RWPE1 (cell line): ENCODE measurements around the gene RAB3GAP2.
"Not testable (repeated sequence)": the region's sequence is repeated elsewhere in the genome, so short reads cannot be mapped to it uniquely, and the experiment has no call there.

ENCODE experiments used
- CTCF ChIA-PET: fragments of 350-600 bp; sonication (Branson Sonifier 250); formaldehyde crosslinking; extraction: SDS; loops from one replicate; lab custom pipeline; 2021; lab: Yijun Ruan, JAX
- POLR2A ChIA-PET: fragments of 400-600 bp; formaldehyde crosslinking; extraction: SDS; loops from one replicate; lab custom pipeline; 2020; ENCODE audit warnings: antibody characterized with exemption; ENCODE audit not compliant: low non-redundant PET; lab: Yijun Ruan, JAX
- DNase-seq: peaks from one replicate; pipeline ENCODE4 v3.0.0; 2012; ENCODE audit warnings: low spot score
- H3K27ac ChIP-seq: fragments of 450-650 bp; 2 replicates; pipeline ENCODE4 v1.5.1; 2017
- CTCF ChIP-seq: fragments of 450-650 bp; conservative IDR thresholded peaks from 2 replicates; pipeline ENCODE4 v1.5.1; 2017; ENCODE audit warnings: low read depth, mild to moderate bottlenecking

The RAB3GAP2 gene

GRCh38 chr1:220255204-220255603 lies 17.0 kb downstream of the RAB3GAP2 start:
- no peak for TF ChIP-seq CTCF
- ChIA-PET CTCF (no interaction called here), POLR2A (no interaction called here)
- H3K27ac ChIP-seq: no peak overlapping the region
- no peak for DNase-seq

GRCh38 chr1:220253290-220253689 lies 19.0 kb downstream of the RAB3GAP2 start:
- DNase-seq, H3K27ac ChIP-seq, CTCF ChIA-PET, POLR2A ChIA-PET: not testable (repeated sequence)

GRCh38 chr1:220251272-220251671 lies 21.0 kb downstream of the RAB3GAP2 start:
- no peak overlapping the region for H3K27ac ChIP-seq
- ChIA-PET POLR2A (no interaction called here), CTCF (interaction anchor here (0.5 to 0.6 kb wide), 2 partner anchors 21 to 216 kb away, joined by 3 read pairs; partner anchors contain the start of gene RAB3GAP2)
- no peak for DNase-seq
- TF ChIP-seq CTCF: no peak

- POLR2A ChIA-PET: no interaction called here
- CTCF ChIA-PET: interaction anchor here (0.6 kb wide), 2 partner anchors 9 to 21 kb away, joined by 3 read pairs; partner anchors contain the start of gene RAB3GAP2
- DNase-seq: no peak
- TF ChIP-seq CTCF: no peak
- H3K27ac ChIP-seq: no peak overlapping the region
These were observed 21.6 kb downstream of the RAB3GAP2 start for GRCh38 chr1:220250681-220251080.

GRCh38 chr1:220249522-220249921 lies 22.7 kb downstream of the RAB3GAP2 start:
- ChIA-PET POLR2A (no interaction called here), CTCF (no interaction called here)

GRCh38 chr1:220248715-220249265 lies 23.5 kb downstream of the RAB3GAP2 start:
- POLR2A ChIA-PET: interaction anchor here (0.7 kb wide), 1 partner anchor 1372 kb away, joined by 3 read pairs; no protein-coding TSS in a partner anchor
- H3K27ac ChIP-seq, CTCF ChIA-PET, DNase-seq: not testable (repeated sequence)

More at GRCh38 chr1:220249522-220249921, 22.7 kb downstream of the RAB3GAP2 start:
- no peak for TF ChIP-seq CTCF
- DNase-seq: no peak
- H3K27ac ChIP-seq: no peak overlapping the region

- POLR2A ChIA-PET, H3K27ac ChIP-seq, DNase-seq: not testable (repeated sequence)
- CTCF ChIA-PET: interaction anchor here (0.6 kb wide), 1 partner anchor 9 kb away, joined by 3 read pairs; no protein-coding TSS in a partner anchor
These were observed 26.4 kb downstream of the RAB3GAP2 start for GRCh38 chr1:220245900-220246299.

GRCh38 chr1:220243947-220244346 lies 28.3 kb downstream of the RAB3GAP2 start:
- no peak for TF ChIP-seq CTCF
- ChIA-PET POLR2A (no interaction called here), CTCF (no interaction called here)
- no peak for DNase-seq
- H3K27ac ChIP-seq: no peak overlapping the region
